ENCODE measurements around the gene ITGA11.

DNA sequence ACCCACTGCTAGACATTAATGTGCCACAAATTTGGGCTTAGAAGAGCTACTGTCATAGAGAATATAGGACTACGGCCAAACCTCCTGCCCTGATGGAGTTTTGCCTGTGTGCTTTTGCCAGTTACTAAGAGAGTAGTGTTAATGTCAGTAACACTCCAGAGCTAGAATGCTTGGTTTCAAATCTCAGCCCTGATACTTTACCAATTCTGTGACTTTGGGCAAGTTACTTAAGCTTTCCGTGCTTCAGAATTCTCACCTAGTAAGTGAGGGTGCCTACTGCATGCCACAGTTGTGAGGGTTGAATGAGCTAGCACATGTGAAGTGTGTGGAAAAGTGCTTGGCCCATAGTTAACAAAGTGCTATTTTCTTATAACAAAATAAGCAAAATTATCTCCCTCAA lies 10.9 kb upstream of the ITGA11 start:
- TF ChIP-seq ZFP30 (CRISPR knock-in tag; IDR thresholded peaks at IDR 0.05) (no peak), ZFP3 (CRISPR knock-in tag; IDR thresholded peaks at IDR 0.05) (no peak), ZC3H10 (CRISPR knock-in tag; IDR thresholded peaks at IDR 0.05) (no peak), ISL1 (CRISPR knock-in tag; IDR thresholded peaks at IDR 0.05) (no peak), SNAI2 (CRISPR knock-in tag; IDR thresholded peaks at IDR 0.05) (no peak), TSHZ2 (CRISPR knock-in tag; IDR thresholded peaks at IDR 0.05) (no peak), OSR1 (CRISPR knock-in tag; IDR thresholded peaks at IDR 0.05) (no peak), ZNF70 (CRISPR knock-in tag; IDR thresholded peaks at IDR 0.05) (no peak), BACH2 (CRISPR knock-in tag; IDR thresholded peaks at IDR 0.05; ENCODE audit: borderline replicate concordance) (no peak)
- TF ChIP-seq, protein P1, sequence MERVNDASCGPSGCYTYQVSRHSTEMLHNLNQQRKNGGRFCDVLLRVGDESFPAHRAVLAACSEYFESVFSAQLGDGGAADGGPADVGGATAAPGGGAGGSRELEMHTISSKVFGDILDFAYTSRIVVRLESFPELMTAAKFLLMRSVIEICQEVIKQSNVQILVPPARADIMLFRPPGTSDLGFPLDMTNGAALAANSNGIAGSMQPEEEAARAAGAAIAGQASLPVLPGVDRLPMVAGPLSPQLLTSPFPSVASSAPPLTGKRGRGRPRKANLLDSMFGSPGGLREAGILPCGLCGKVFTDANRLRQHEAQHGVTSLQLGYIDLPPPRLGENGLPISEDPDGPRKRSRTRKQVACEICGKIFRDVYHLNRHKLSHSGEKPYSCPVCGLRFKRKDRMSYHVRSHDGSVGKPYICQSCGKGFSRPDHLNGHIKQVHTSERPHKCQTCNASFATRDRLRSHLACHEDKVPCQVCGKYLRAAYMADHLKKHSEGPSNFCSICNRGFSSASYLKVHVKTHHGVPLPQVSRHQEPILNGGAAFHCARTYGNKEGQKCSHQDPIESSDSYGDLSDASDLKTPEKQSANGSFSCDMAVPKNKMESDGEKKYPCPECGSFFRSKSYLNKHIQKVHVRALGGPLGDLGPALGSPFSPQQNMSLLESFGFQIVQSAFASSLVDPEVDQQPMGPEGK (CRISPR knock-in tag; IDR thresholded peaks at IDR 0.05; ENCODE audit: borderline replicate concordance) = no peak
- TF ChIP-seq, protein P2, sequence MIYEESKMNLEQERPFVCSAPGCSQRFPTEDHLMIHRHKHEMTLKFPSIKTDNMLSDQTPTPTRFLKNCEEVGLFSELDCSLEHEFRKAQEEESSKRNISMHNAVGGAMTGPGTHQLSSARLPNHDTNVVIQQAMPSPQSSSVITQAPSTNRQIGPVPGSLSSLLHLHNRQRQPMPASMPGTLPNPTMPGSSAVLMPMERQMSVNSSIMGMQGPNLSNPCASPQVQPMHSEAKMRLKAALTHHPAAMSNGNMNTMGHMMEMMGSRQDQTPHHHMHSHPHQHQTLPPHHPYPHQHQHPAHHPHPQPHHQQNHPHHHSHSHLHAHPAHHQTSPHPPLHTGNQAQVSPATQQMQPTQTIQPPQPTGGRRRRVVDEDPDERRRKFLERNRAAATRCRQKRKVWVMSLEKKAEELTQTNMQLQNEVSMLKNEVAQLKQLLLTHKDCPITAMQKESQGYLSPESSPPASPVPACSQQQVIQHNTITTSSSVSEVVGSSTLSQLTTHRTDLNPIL (CRISPR knock-in tag; IDR thresholded peaks at IDR 0.05; ENCODE audit: low read depth) = no peak

Measured in SK-N-SH treated with all-trans-retinoic acid at 6 μM for 48 hours (cell line).